PC-3 (cell line): ENCODE data around the gene PTPN23.

Experiments
- EZH2 ChIP-seq: fragments of 300-600 bp; sonication (generic); IDR thresholded peaks from one replicate; pipeline ENCODE4 v1.6.1; 2017; ENCODE audit warnings: antibody characterized with exemption, mild to moderate bottlenecking, low read length; ENCODE audit not compliant: unreplicated experiment
- EZH2phosphoT487 ChIP-seq: fragments of 300-600 bp; sonication (generic); IDR thresholded peaks from 2 replicates; pipeline ENCODE4 v1.6.1; 2018; ENCODE audit warnings: mild to moderate bottlenecking, antibody characterized with exemption, low read length, borderline replicate concordance
- TF ChIP-seq, protein P1 (sequence below): fragments of 300-600 bp; sonication (generic); conservative IDR thresholded peaks from 2 replicates; pipeline ENCODE4 v1.5.1; 2017; ENCODE audit warnings: antibody characterized with exemption, low read depth, mild to moderate bottlenecking, low read length

DNA sequence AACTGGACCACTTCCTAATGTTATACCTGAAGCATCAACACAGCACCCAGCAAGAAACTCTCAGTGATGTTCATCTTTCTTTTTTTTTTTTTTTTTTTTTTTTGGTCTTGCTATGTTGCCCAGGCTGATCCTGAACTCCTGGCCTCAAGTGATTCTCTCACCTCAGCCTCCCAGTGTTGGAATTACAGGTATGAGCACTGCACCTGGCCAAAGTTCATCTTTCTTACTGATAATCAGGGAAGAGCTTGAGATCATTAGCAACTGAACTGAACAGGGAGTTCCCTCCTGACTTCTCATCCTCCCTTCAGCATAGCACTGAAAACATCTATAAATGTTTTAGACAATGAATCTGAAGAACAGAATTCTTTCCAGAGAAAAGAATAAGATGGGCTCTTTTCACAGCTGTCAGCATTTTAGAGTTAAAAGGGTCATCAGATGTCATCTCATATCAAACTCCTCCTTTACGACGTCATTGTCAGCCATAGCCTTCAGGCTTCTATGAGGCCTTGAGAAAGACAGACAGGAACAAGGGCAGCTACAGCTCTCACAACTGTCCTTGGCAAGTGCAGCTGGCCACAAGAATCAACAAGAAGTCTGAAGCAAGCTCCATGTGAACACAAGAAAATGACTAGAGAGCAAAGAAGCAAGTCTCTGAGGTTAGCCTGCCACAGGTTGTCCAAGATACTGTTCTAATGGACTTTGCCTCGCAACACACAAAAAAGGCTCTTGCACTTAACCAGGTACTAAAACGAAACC is 61.2 kb downstream of the PTPN23 start:
- TF ChIP-seq, protein P1, sequence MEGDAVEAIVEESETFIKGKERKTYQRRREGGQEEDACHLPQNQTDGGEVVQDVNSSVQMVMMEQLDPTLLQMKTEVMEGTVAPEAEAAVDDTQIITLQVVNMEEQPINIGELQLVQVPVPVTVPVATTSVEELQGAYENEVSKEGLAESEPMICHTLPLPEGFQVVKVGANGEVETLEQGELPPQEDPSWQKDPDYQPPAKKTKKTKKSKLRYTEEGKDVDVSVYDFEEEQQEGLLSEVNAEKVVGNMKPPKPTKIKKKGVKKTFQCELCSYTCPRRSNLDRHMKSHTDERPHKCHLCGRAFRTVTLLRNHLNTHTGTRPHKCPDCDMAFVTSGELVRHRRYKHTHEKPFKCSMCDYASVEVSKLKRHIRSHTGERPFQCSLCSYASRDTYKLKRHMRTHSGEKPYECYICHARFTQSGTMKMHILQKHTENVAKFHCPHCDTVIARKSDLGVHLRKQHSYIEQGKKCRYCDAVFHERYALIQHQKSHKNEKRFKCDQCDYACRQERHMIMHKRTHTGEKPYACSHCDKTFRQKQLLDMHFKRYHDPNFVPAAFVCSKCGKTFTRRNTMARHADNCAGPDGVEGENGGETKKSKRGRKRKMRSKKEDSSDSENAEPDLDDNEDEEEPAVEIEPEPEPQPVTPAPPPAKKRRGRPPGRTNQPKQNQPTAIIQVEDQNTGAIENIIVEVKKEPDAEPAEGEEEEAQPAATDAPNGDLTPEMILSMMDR, result no peak
- no peak for TF ChIP-seq EZH2phosphoT487
- no peak for TF ChIP-seq EZH2
